Esophagus mucosa (tissue), 1 donor: ENCODE data around the gene NCOA7. TPM values are rescaled to one million over a fixed set of nuclear protein-coding genes. Genes with fewer than 3 reads are reported as not detected.
"Not testable (repeated sequence)": the region's sequence is repeated elsewhere in the genome, so short reads cannot be mapped to it uniquely, and the experiment has no call there.

Source experiments
- ATAC-seq: fragments of 200-7000 bp; cut with Tn5 transposase; one replicate; pipeline ENCODE4 v1.9.1; 2020
- total RNA-seq: library from RNA; stranded (reverse); gene quantifications from one replicate; pipeline ENCODE4 v1.2.4, GENCODE V29; 2023
- donor health status: DM: yes; HTN: yes; CAD: no.

Gene NCOA7
- total RNA-seq, 1 donor from 2014 or later: 59.8 TPM

GRCh38 chr6:125841356-125842090 is 50.8 kb downstream of the NCOA7 start:
- no peak for ATAC-seq

- no peak for ATAC-seq
These were observed 51.4 kb downstream of the NCOA7 start for GRCh38 chr6:125842091-125842626.

GRCh38 chr6:125843593-125843992 is 52.8 kb downstream of the NCOA7 start:
- ATAC-seq: no peak

- ATAC-seq: no peak
These were observed 54.2 kb downstream of the NCOA7 start for GRCh38 chr6:125844989-125845388.

GRCh38 chr6:125846292-125847024 is 55.7 kb downstream of the NCOA7 start:
- no peak for ATAC-seq

GRCh38 chr6:125848286-125848685 is 57.5 kb downstream of the NCOA7 start:
- not testable (repeated sequence) for ATAC-seq

GRCh38 chr6:125850361-125850760 is 59.6 kb downstream of the NCOA7 start:
- no peak for ATAC-seq

GRCh38 chr6:125852587-125852986 is 61.8 kb downstream of the NCOA7 start:
- no peak for ATAC-seq

- no peak for ATAC-seq
These were observed 62.4 kb downstream of the NCOA7 start for GRCh38 chr6:125853168-125853567.

- no peak for ATAC-seq
These were observed 63.0 kb downstream of the NCOA7 start for GRCh38 chr6:125853756-125854155.

GRCh38 chr6:125854355-125854754 is 63.6 kb downstream of the NCOA7 start:
- no peak for ATAC-seq

- ATAC-seq: no peak
These were observed 65.0 kb downstream of the NCOA7 start for GRCh38 chr6:125855783-125856182.

GRCh38 chr6:125857846-125858245 is 67.1 kb downstream of the NCOA7 start:
- no peak for ATAC-seq

- ATAC-seq: peak; percentile 82
These were observed 67.9 kb downstream of the NCOA7 start for GRCh38 chr6:125858427-125859320.

- no peak for ATAC-seq
These were observed 69.0 kb downstream of the NCOA7 start for GRCh38 chr6:125859727-125860126.

- no peak for ATAC-seq
These were observed 72.3 kb downstream of the NCOA7 start for GRCh38 chr6:125863023-125863422.

- peak; percentile 42 for ATAC-seq
These were observed 74.3 kb downstream of the NCOA7 start for GRCh38 chr6:125865015-125865414.

GRCh38 chr6:125866433-125866832 is 75.7 kb downstream of the NCOA7 start:
- ATAC-seq: no peak

- peak; percentile 90 for ATAC-seq
These were observed 76.8 kb downstream of the NCOA7 start for GRCh38 chr6:125867483-125867942.

- ATAC-seq: peak; percentile 46
These were observed 77.5 kb downstream of the NCOA7 start for GRCh38 chr6:125868252-125868651.

- ATAC-seq: no peak
These were observed 78.1 kb downstream of the NCOA7 start for GRCh38 chr6:125868678-125869395.

- no peak for ATAC-seq
These were observed 78.7 kb downstream of the NCOA7 start for GRCh38 chr6:125869427-125869826.
